ENCODE results near the gene PKD2L2.
"Not testable (repeated sequence)": the region's sequence is repeated elsewhere in the genome, so short reads cannot be mapped to it uniquely, and the experiment has no call there.

The PKD2L2 gene

DNA sequence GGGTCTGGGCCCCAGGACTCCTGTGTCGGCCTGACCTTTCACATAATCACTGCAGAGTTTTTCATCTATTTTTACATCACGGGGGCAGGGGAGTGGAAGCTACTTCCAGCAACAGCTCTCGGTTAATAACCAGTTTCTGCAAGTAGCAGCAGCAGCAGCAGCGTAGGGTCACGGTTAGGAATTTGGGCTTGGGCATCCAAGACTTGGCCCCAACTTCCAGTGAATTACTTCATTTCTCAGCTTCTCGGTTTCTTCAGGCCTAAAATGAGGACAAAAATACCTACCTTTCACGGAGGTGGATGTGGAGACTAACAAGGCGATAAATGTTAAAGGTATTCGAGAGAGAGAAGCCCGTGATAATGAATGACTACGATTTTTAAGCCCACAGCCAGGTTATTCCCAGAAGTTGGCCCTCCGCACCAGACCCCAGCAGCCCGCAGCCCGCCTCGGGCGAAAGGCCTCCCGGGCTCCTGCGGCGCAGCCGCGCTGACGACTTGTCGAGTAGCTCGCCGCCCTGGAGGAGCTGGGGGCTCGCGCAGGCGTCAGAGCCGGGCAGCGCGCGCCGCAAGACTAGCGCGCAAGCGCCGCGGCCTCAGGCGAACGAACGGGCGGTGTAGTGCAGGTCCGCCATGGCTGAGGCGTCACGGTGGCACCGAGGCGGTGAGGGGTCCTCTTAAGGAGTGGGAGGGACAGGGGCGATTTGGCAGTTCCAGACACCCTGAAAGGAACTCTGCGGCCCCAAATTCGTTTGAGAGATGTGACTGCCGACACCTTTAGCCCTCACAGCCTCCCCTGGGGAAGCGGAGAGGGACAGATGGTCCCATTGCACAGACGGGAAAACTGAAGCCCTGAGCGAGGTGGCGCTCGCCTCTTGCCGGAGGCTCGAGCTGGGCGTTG is at the start of gene PKD2L2:
Gene PKD2L2, plus strand, starts transcription at position 595 of the 897 bp plus-strand sequence. Its CDS starts 35 bp downstream, at position 630.
- DNase-seq: peak; percentile 22

DNA sequence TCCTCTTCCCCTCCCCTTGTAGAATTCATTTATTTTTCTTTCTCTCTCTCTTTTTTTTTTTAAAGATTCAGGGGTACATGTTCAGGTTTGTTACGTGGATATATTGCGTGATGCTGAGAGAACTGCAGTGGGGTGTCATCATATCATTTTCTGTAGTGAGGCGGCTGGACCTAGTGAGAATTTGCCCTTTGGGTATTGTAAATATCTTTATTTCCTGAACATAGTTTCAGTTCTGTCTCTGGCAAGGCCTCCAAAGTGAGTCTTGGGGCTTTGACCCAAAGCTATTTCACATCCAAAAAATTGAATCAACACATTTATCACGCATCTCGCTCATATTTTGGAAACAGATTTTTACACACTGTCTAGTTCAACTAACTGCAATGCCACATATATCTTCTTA is 47.0 kb upstream of the PKD2L2 start:
- DNase-seq: no peak

DNA sequence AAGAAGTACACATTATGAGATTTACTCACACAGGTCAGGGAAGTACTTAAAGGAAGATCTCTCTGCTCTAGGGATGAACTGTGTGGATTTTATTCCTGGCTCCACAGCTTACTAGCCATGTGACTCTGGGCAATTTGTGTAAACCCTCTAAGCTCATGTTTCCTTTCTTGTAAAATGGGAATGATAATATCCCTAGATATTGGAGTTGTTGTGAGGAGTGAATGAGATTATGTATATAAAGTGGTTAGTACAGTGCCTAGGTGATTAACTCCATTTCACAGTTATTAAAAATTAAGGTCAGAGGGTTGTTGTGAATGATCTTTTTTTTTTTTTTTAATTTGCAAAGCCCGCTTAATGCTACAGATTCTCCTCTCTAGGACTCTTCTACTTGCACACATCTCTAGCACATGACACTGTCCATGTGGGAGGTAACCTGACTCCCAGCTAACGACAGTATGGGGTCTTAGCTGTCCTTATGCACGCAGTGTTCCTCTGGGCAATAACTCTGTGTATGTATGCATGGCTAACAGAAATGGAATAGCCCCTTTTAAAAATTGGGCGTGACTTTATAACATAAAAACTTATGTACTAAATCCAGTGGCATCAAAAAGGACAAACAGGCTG is 45.5 kb upstream of the PKD2L2 start:
- no peak for DNase-seq

GRCh38 chr5:137845472-137845871 is 43.8 kb upstream of the PKD2L2 start:
- DNase-seq: no peak

GRCh38 chr5:137847687-137848086 is 41.6 kb upstream of the PKD2L2 start:
- DNase-seq: no peak

DNA sequence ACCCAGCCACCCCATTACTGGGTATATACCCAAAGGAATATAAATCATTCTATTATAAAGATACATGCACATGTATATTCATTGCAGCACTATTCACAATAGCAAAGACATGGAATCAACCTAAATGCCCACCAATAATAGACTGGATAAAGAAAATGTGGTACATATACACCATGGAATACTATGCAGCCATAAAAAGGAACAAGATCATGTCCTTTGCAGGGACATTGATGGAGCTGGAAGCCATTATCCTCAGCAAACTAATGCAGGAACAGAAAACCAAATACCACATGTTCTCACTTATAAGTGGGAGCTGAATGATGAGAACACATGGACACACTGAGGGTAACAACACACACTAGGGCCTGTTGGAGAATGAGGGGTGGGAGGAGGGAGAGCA is 36.1 kb upstream of the PKD2L2 start:
- DNase-seq: not testable (repeated sequence)

- no peak for DNase-seq
Observed at GRCh38 chr5:137856201-137856600, 33.1 kb upstream of the PKD2L2 start.

GRCh38 chr5:137856916-137857862 is 32.1 kb upstream of the PKD2L2 start:
- no peak for DNase-seq

DNA sequence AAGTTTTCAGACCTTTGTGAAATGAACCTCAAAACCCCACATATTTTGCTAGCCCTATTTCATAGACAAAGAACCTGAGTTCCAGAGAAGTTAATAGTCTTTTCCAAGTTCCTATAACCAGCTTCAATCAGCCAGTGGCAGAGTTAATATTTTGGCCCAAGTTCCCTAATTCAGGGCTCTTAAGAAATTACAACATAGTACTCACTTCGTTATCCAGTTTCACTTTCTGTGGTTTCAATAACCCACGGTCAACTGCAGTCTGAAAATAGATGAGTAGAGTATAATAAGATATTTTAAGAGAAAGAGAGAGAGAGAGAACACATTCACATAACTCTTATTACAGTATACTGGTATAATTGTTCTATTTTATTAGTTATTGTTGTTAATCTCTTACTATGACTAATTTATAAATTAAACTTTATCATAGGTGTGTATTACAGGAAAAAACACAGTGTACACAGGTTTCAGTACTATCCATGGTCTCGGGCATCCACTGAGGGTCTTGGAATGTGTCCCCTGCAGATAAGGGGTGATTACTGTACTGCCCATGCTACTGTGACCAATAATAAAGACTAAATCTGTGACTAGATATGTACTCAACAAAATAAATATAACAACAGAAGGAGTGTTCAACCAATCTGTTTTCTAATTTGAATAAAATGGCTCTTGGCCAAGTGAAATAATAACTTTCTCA is 30.9 kb upstream of the PKD2L2 start:
- DNase-seq: no peak

GRCh38 chr5:137858954-137859353 is 30.3 kb upstream of the PKD2L2 start:
- no peak for DNase-seq

DNA sequence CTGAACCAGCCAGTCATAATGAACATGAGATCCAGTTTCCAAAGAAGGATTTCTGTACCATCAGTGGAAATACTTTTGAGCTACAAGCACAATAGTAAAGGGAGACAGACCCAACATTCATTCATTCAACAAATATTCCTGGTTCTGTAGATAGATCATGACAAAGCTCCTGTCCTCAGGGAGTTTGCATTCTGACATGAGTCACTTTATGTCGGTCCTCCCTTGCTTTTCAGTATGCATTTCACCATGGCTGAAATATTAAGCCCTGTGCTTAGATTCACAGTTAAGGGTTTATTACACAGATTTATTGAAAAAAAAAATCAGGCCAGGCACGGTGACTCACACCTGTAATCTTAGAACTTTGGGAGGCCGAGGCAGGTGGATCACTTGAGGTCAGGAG is 27.0 kb upstream of the PKD2L2 start:
- DNase-seq: no peak

DNA sequence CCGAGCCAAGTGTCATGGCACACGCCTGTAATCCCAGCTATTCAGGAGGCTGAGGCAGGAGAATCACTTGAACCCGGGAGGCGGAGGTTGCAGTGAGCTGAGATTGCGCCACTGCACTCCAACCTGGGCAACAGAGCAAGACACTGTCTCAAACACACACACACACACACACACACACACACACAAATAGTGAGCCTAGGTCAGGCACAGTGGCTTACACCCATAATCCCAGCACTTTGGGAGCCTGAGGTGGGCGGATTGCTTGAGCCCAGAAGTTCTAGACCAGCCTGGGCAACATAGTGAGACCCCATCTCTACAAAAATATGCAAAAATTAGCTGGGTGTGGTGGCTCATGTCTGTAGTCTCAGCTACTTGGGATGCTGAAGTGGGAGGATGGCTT is 25.6 kb upstream of the PKD2L2 start:
- DNase-seq: not testable (repeated sequence)

DNA sequence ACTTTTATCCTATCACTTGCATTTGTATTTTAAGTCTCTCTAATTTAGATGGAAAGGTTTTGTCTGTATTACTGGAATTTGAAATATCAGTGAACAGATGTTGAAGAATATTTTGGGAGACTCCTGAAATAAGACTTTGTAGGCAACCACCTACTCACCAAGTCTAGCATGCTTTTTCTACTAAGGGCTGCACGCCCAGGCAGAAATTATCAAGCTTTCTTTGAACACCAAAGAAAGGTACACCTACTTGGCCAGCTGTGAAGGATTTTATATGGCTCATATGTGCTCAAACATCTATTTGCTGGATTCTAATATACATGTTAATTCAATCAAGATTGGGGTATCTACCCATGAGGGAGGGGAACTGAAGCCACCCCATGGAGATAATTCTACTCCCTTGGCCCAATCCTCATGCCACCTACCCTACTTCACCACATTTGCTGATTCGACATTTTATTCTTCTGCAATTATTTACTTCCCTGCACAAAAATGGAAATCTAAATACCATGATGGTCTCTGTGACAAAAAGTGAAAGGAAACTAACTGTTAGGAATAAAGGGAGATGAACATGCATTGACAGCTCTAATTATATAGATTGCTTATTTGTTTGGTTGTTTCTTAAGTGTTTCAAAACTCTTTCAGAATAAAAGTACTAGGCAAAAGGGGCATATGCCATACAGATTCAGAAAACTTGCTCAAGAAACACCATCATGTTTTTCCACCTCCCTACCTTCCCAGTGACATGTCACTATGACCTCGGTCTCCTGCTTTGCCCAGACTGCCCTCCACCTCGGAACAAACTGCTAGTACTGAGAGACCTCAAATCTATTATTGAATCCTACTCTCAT is 22.5 kb upstream of the PKD2L2 start:
- DNase-seq: no peak

DNA sequence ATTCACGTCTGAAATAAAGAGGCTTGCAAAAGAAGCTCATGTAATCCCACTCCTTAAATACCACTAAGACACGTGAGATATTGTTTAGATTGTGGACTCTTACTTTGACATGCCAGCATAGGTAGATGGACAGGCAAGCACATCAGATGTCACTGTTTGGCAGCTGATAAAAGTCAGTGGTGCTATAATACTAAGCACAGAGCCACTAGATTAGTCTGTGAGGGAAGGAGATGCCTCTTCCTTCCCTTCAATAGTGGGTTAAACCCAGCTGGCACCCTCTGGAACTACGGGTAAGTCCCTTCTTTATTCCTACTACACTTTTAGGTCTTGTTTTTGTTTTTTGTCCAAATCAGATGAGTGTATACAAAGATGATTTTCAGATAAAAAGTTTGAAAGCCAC is 21.6 kb upstream of the PKD2L2 start, which contains the start of gene MYOT:
Gene MYOT, plus strand, starts transcription at position 197 of the 400 bp plus-strand sequence. CDS start 2,792 bp downstream, outside the sequence.
- no peak for DNase-seq

- DNase-seq: no peak
Observed at GRCh38 chr5:137870647-137871339, 18.5 kb upstream of the PKD2L2 start.

GRCh38 chr5:137871571-137871970 is 17.7 kb upstream of the PKD2L2 start:
- DNase-seq: no peak

DNA sequence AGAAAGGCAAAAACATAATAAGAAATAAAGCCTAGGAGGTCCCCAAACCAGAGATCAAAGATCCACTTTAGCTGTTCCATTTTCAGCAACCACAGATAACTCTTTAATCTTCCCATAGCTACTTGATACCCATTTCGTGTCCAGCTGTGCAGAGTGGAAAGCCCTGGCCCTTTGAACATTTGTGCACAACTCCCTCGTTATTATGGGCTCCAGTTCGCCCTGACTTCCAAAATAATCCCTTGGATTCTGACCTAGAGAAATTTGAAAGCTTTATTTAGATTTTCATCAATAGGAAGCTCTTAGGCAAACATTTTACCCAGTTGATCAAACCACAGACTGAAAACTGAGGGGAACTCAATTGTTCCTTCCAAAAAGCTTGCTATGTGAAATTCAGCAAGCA is 16.8 kb upstream of the PKD2L2 start:
- DNase-seq: no peak

DNA sequence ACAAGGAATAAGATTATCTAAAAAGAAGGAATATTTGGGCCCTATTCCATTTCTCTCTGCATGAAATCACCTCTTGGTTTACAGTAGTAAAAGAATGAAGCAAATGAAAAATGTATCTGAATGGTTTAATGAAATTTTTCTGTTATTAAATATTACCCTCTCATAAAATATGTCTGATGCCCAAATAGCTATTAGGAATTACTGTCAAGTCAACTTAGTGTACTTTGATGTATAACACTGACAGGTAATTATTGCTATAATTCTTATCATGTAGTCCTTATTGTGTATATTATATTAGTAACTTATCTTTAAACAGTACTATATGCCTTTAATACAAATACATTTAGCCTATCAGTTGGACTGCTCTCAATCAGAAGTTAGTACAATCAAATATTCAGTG is 13.2 kb upstream of the PKD2L2 start:
- no peak for DNase-seq

DNA sequence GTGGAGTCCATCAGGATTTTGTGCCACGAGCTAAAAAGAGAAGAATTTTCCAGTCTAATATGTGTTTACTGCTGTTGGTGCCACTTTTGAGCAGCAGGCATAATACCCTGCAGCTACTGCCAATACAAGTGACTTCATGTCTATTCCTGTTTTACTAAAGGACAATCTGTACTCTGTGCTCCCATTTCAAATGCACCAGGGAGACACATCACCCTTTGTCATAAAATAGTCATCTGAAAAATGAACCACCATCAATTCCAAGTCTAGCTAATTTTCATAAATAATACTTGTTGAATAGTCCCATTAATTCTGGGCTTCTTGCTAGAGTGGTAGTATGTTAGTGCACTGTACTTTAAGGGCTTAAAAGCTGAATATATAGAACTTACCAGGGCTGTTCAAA is 8.9 kb upstream of the PKD2L2 start:
- DNase-seq: no peak

DNA sequence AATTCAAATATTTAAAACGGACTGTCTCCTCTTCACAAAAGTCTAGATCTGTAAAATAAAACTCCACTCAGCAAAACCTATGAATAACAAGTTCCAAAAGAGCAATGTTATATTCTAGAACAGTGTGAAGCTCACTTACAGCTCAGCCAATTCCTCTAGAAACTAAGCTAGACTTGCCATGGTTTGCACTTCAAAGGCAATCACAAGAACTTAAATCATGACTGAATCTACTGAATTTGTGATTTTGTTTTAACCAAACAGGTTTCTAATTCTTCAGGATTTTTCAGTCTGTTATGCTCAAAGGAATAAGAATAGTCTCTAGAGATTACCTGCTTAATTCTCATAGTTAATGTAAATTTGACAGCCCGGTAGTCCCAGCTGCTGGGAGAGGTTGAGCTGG is 1.4 kb upstream of the PKD2L2 start:
- no peak for DNase-seq

GRCh38 chr5:137888466-137888862 is 793 bp upstream of the PKD2L2 start:
- no peak for DNase-seq
